Prostate gland (tissue), 2 donors: ENCODE measurements around the gene DUSP8. TPM values are rescaled to one million over a fixed set of nuclear protein-coding genes. Genes with fewer than 3 reads are reported as not detected.

Experiments
- DNase-seq: peaks from one replicate; pipeline ENCODE4 v3.0.0-alpha.2; 2019; ENCODE audit warnings: low spot score
- H3K27ac ChIP-seq, 2 donors: fragments of 200-600 bp; sonication (generic); 2 replicates each; pipeline ENCODE4 v1.5.1; 2017 to 2019
- H3K27me3 ChIP-seq: fragments of 200-600 bp; sonication (generic); replicated peaks from 2 replicates; pipeline ENCODE4 v1.5.1; 2019; ENCODE audit not compliant: insufficient read depth
- H3K36me3 ChIP-seq, 2 donors: fragments of 200-600 bp; sonication (generic); 1 replicate in 1 of 2; 2 replicates in 1 of 2; pipeline versions ENCODE4 v1.5.1 to v1.8.1; 2017 to 2019
- H3K4me1 ChIP-seq: fragments of 200-600 bp; sonication (generic); replicated peaks from 2 replicates; pipeline ENCODE4 v1.5.1; 2019
- H3K4me3 ChIP-seq, 2 donors: fragments of 200-600 bp; sonication (generic); 2 replicates each; pipeline ENCODE4 v1.5.1; 2017 to 2019
- H3K9me3 ChIP-seq: fragments of 200-600 bp; sonication (generic); 2 replicates; pipeline ENCODE4 v1.5.1; 2017
- POLR2A ChIP-seq: fragments of 450-650 bp; IDR thresholded peaks from one replicate; pipeline ENCODE4 v1.6.1; 2016; ENCODE audit warnings: antibody characterized with exemption, mild to moderate bottlenecking
- POLR2AphosphoS5 ChIP-seq: sonication (generic); formaldehyde crosslinking; IDR thresholded peaks from one replicate; pipeline ENCODE4 v1.6.1; 2017; ENCODE audit warnings: antibody characterized with exemption
- WGBS: methylation state at CpG from one replicate; pipeline ENCODE4 v1.1.5; 2018; 5-methylcytosine and 5-hydroxymethylcytosine counted together
- intact Hi-C: fragments of 100-400 bp; cut with DNase I; formaldehyde crosslinking; loops from one replicate; pipeline ENCODE4 v1.14.2; 2022
- total RNA-seq, 2 donors: library from RNA; depleted of rRNA; stranded (reverse); fragments of >200 nt; gene quantifications; one replicate each; pipeline ENCODE4 v1.1.0, GENCODE V29; 2016
- TF ChIP-seq, protein P1 (sequence below), 4 experiments: fragments of 200-600 bp in 2 of 4; fragments of 450-650 bp in 2 of 4; sonication (generic) in 2 of 4; IDR thresholded peaks; 1 replicate in 3 of 4; 2 replicates in 1 of 4; pipeline ENCODE4 v1.5.1; 2016 to 2019; ENCODE audit warnings: antibody characterized with exemption in 4 of 4, mild to moderate bottlenecking in 2 of 4, moderate library complexity in 2 of 4

Gene DUSP8
- total RNA-seq, 2 donors from 2014 or later = 8.8 to 17.2 TPM

- WGBS = 77% methylated on average over 11 of the region's 13 CpGs
- no peak for DNase-seq
These were observed 4.9 kb downstream of the DUSP8 start for GRCh38 chr11:1567052-1567720.

GRCh38 chr11:1566381-1567051, 5.6 kb downstream of the DUSP8 start:
- no peaks in the 10 kb centered on the region for H3K9me3 ChIP-seq
- no peak overlapping the region for H3K4me3 ChIP-seq
- H3K36me3 ChIP-seq = no peaks in the 10 kb centered on the region
- H3K4me1 ChIP-seq = no peaks in the 10 kb centered on the region
- H3K27ac ChIP-seq = no peak overlapping the region
- 81% methylated on average over 18 of the region's 20 CpGs for WGBS
- TF ChIP-seq POLR2A = no peak
- no peak for TF ChIP-seq POLR2AphosphoS5
- TF ChIP-seq, protein P1, sequence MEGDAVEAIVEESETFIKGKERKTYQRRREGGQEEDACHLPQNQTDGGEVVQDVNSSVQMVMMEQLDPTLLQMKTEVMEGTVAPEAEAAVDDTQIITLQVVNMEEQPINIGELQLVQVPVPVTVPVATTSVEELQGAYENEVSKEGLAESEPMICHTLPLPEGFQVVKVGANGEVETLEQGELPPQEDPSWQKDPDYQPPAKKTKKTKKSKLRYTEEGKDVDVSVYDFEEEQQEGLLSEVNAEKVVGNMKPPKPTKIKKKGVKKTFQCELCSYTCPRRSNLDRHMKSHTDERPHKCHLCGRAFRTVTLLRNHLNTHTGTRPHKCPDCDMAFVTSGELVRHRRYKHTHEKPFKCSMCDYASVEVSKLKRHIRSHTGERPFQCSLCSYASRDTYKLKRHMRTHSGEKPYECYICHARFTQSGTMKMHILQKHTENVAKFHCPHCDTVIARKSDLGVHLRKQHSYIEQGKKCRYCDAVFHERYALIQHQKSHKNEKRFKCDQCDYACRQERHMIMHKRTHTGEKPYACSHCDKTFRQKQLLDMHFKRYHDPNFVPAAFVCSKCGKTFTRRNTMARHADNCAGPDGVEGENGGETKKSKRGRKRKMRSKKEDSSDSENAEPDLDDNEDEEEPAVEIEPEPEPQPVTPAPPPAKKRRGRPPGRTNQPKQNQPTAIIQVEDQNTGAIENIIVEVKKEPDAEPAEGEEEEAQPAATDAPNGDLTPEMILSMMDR (IDR thresholded peaks at IDR 0.05) = no peak
- H3K27me3 ChIP-seq = no peaks in the 10 kb centered on the region
- no peak for DNase-seq
- intact Hi-C loops = no loop called here

More at GRCh38 chr11:1567052-1567720, 4.9 kb downstream of the DUSP8 start:
- no peaks in the 10 kb centered on the region for H3K36me3 ChIP-seq
- TF ChIP-seq POLR2AphosphoS5 (no peak), POLR2A (no peak)
- TF ChIP-seq, protein P1 (IDR thresholded peaks at IDR 0.05) = no peak
- no peaks in the 10 kb centered on the region for H3K9me3 ChIP-seq
- intact Hi-C loops = no loop called here
- no peak overlapping the region for H3K4me3 ChIP-seq
- no peak overlapping the region for H3K27ac ChIP-seq
- no peaks in the 10 kb centered on the region for H3K27me3 ChIP-seq
- H3K4me1 ChIP-seq = no peaks in the 10 kb centered on the region

GRCh38 chr11:1565904-1566247, 6.2 kb downstream of the DUSP8 start:
- H3K27me3 ChIP-seq = no peaks in the 10 kb centered on the region
- H3K36me3 ChIP-seq = no peaks in the 10 kb centered on the region
- TF ChIP-seq POLR2AphosphoS5 = no peak
- TF ChIP-seq POLR2A = no peak
- TF ChIP-seq, protein P1 (IDR thresholded peaks at IDR 0.05) = no peak
- 90% methylated on average over 5 of the region's 5 CpGs for WGBS
- no peaks in the 10 kb centered on the region for H3K9me3 ChIP-seq
- DNase-seq = no peak
- intact Hi-C loops = no loop called here
- no peak overlapping the region for H3K4me3 ChIP-seq
- H3K27ac ChIP-seq = no peak overlapping the region
- H3K4me1 ChIP-seq = no peaks in the 10 kb centered on the region

- 83% methylated on average over 26 of the region's 28 CpGs for WGBS
- Histone ChIP-seq H3K27me3 (no peaks in the 10 kb centered on the region), H3K27ac (no peak overlapping the region), H3K36me3 (no peaks in the 10 kb centered on the region), H3K9me3 (no peaks in the 10 kb centered on the region), H3K4me1 (no peaks in the 10 kb centered on the region), H3K4me3 (no peak overlapping the region)
- intact Hi-C loops = no loop called here
- no peak for DNase-seq
- TF ChIP-seq, protein P1 (IDR thresholded peaks at IDR 0.05) = no peak
- no peak for TF ChIP-seq POLR2A
- no peak for TF ChIP-seq POLR2AphosphoS5
These were observed 6.7 kb downstream of the DUSP8 start for GRCh38 chr11:1565173-1565903.
